ENCODE data around the gene SLC38A10. TPM values are rescaled to one million over a fixed set of nuclear protein-coding genes. Genes with fewer than 3 reads are reported as not detected.

SLC38A10 gene
- total RNA-seq, 1 donor from 2014 or later: 71.6 TPM

DNA sequence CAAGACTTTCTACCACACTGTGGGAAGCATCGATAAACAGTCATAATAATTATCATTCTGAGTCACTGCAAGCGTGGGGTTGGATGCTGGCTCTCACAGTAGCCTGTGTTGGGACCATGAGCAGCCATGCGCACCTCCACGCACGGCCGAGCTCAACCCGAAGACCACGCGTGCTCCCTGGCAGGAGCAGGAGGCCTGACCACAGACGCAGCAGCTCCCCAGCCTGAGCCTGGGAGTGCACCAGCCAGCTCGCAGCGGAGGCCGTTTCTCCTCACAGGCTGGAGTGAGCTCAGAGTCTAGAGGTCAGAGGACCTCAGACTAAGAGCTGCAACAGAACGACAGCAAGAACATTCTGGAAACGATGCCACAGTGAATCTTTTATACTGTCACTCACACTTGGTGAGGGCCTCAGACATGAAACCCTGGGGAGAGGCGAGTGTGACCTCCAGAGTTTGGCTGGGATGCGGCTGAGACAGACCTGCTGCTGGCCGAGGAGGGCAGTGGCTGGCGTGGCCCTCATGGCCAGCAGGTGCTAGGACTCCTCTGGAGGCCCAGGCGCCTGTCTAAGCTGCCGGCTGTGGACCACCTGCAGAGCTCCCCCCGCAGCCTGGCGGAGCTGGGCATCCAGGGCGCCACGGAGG is 50.0 kb downstream of the SLC38A10 start:
- peak; percentile 57 for DNase-seq (ENCODE audit: low read depth)
- no peak overlapping the region for H3K4me3 ChIP-seq (ENCODE audit: low read depth, low read length)
- TF ChIP-seq, protein P1, sequence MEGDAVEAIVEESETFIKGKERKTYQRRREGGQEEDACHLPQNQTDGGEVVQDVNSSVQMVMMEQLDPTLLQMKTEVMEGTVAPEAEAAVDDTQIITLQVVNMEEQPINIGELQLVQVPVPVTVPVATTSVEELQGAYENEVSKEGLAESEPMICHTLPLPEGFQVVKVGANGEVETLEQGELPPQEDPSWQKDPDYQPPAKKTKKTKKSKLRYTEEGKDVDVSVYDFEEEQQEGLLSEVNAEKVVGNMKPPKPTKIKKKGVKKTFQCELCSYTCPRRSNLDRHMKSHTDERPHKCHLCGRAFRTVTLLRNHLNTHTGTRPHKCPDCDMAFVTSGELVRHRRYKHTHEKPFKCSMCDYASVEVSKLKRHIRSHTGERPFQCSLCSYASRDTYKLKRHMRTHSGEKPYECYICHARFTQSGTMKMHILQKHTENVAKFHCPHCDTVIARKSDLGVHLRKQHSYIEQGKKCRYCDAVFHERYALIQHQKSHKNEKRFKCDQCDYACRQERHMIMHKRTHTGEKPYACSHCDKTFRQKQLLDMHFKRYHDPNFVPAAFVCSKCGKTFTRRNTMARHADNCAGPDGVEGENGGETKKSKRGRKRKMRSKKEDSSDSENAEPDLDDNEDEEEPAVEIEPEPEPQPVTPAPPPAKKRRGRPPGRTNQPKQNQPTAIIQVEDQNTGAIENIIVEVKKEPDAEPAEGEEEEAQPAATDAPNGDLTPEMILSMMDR (conservative IDR thresholded peaks at IDR 0.05; ENCODE audit: low read depth, low read length): no peak

DNA sequence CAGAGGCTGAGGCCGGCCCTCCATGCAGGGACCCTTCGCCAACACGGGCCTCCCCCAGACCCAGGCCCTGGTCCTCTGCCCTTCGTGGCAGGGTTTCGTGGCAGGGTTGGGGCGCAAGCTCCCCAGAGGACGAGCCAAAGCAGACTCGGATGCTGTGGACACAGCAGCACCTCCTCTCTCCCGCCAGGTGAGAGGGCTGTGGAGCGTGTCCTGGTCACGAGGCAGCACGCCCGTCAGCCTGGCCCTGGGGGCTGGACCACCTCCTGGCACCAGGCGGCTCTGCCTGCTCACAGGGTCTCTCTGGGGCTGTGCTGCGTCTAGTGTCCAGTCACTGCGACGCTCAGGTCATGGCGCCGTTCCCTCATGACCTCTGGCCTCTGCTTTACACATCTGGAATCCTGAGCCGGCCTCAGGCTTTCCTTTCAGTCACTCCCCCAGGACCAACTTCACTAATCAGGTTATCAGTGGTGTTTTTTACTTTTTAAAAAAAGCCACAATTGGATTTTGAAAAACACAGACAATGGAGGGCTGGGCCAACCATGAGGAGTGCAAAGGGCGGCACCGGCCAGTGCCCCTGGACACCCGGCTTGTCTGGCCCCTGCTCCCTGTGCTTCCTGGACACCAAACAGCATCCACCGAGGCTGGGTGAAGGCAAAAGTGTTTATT is 50.6 kb downstream of the SLC38A10 start:
- H3K4me3 ChIP-seq (ENCODE audit: low read depth, low read length): no peak overlapping the region
- DNase-seq (ENCODE audit: low read depth): no peak
- TF ChIP-seq, protein P1 (conservative IDR thresholded peaks at IDR 0.05; ENCODE audit: low read depth, low read length): no peak

DNA sequence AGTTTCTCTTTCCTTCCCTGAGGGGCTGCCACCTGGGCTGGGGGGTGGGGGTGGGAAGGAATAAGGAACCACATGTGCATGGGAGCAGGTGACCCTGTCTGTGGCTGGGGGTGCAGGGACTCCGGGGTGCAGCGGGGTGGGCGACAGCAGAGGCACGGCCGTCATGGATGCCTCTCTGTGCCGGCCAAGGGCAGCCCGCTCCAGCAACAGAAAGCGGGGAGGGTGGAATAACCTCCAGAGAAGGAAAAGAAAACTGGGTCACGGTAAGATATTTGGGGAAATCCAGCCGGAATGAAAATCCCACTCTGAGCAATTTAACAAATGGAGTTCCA is 51.8 kb downstream of the SLC38A10 start:
- TF ChIP-seq, protein P1 (conservative IDR thresholded peaks at IDR 0.05; ENCODE audit: low read depth, low read length): no peak
- no peak for DNase-seq (ENCODE audit: low read depth)
- no peak overlapping the region for H3K4me3 ChIP-seq (ENCODE audit: low read depth, low read length)

DNA sequence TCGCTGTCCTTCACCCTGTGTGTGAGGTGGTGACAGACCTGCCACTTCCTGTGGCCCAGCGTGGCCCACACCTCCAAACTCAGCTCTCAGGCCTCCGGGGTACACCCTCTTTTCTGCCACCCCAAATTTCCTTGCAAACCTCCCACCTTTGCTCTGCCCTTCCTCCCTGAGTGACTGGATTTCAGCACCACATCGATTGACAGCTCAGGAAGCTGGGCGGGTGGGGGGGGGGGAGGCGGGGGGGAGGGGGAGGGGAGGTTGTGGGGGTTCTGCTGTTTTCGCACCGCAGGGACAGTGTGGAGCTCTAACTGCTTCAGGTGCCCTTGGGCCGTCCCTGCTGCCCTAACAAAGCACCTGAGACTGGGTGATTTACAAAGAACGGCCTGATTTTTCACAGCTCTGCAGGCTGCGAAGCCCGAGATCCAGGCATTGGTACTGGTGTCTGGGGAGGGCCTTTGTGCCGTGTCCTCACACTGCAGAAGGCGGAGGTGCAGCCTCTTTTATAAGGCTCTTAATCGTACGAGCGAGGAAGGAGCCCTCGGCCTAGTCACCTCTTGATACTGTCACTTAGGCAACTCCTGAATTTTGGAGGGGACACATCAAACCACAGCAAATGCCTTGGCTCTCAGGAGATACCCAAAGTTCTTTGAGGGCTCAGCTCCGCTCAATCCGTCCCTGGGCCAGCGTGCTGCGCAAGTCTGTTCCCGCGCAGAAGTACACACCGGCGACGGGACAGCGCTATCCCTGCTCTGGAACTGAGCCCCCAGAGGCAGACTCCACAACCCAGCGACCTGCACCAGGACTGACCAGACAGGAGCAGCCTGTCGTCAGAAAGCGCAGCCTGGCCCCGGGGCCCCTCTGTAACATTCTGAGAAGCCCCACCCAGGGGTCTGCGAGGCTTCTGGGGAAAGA is 52.4 kb downstream of the SLC38A10 start:
- DNase-seq (ENCODE audit: low read depth): no peak
- TF ChIP-seq, protein P1 (conservative IDR thresholded peaks at IDR 0.05; ENCODE audit: low read depth, low read length): no peak
- no peak overlapping the region for H3K4me3 ChIP-seq (ENCODE audit: low read depth, low read length)

DNA sequence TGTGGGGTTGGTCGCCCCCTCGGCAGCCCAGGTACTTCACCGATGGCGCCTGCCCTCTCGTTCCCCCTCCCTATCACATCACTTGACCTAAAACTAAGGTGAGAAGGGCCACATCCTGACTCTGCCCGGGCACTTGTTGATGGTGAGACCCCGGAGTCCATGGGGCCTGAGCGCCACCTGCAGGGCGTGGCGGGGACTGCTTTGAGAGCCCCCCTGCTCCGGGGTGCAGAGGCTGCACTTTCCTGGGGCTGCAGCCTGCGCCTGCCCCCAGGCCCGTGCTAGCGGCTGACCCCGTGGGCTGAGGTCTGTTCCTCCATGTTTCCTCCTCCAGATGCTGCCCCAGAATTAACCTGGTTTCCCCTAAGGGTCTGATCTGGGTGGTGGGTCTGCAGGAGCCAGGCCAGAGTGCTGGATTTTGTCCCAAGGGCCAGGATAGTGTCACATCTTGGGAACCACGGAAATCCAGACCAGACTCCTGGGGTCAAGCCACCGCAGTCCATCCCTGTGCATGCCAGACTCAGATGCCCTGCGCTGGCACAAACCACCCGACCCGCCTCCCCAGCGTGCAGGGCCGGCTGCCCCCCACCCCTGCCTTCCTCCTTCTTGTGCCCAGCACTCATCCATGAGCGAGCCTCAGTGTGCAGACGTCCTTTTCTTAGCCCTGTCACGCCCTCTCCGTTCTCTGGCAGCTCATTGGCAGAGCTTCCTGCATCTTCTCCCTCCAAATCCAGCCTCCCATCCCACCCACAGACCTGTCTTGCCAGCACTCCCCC is 53.3 kb downstream of the SLC38A10 start:
- no peak for DNase-seq (ENCODE audit: low read depth)
- TF ChIP-seq, protein P1 (conservative IDR thresholded peaks at IDR 0.05; ENCODE audit: low read depth, low read length): peak; percentile 73
- no peak overlapping the region for H3K4me3 ChIP-seq (ENCODE audit: low read depth, low read length)

DNA sequence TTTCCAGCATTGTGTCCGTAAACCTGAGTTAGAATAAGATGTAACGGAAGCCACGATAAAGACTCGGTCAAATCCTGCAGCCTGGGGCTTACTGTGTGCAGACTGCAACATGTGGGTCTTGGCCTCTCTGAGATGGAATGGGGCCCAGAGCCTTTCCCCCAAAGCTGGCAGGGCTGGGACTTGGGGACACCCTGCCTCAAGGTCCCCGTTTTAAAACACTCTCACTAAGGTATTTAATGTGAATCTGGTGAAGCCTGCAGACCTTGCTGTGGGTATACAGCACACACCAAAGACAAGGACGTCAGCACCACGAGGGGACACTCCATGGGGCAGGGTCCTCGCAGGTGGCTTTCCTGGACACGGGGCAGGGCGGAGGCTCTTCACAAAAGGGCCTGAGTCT is 53.9 kb downstream of the SLC38A10 start:
- H3K4me3 ChIP-seq (ENCODE audit: low read depth, low read length): no peak overlapping the region
- TF ChIP-seq, protein P1 (conservative IDR thresholded peaks at IDR 0.05; ENCODE audit: low read depth, low read length): no peak
- DNase-seq (ENCODE audit: low read depth): no peak
